Large intestine (tissue), 12 donors: ENCODE data around the gene TM7SF3. TPM values are rescaled to one million over a fixed set of nuclear protein-coding genes. Genes with fewer than 3 reads are reported as not detected.

Experiments
- DNase-seq, 2 donors: peaks; one replicate each; pipeline versions ENCODE4 v3.0.0 to v3.0.0-alpha.2; 2013
- H3K27ac ChIP-seq: one replicate; pipeline ENCODE4 v1.5.1; 2013; ENCODE audit warnings: low read length
- H3K27me3 ChIP-seq: 2 replicates; pipeline ENCODE4 v1.6.1; 2013; ENCODE audit warnings: low read length; ENCODE audit not compliant: control insufficient read depth, insufficient read depth
- H3K36me3 ChIP-seq: 2 replicates; pipeline ENCODE4 v1.6.1; 2013; ENCODE audit warnings: low read length; ENCODE audit not compliant: control insufficient read depth, insufficient read depth
- H3K4me1 ChIP-seq: one replicate; pipeline ENCODE4 v1.6.1; 2013; ENCODE audit warnings: low read length; ENCODE audit not compliant: control insufficient read depth, insufficient read depth
- H3K4me3 ChIP-seq: one replicate; pipeline ENCODE4 v1.5.1; 2013; ENCODE audit warnings: low read length
- H3K9me3 ChIP-seq: one replicate; pipeline ENCODE4 v1.6.1; 2013; ENCODE audit warnings: mild to moderate bottlenecking, low read depth, low read length, moderate library complexity; ENCODE audit not compliant: control insufficient read depth
- WGBS: methylation state at CpG from one replicate; pipeline ENCODE4 v1.1.5; 2013; ENCODE audit warnings: low lambda C conversion rate; ENCODE audit not compliant: insufficient coverage; 5-methylcytosine and 5-hydroxymethylcytosine counted together
- long read RNA-seq, 11 donors: transcript quantifications; one replicate each; lab custom pipeline, GENCODE V29; 2026
- polyA plus RNA-seq: library from polyadenylated mRNA; unstranded; fragments of 120-200 nt; gene quantifications from one replicate; pipeline ENCODE4 v1.2.1, GENCODE V29; 2013

Gene TM7SF3, protein sequence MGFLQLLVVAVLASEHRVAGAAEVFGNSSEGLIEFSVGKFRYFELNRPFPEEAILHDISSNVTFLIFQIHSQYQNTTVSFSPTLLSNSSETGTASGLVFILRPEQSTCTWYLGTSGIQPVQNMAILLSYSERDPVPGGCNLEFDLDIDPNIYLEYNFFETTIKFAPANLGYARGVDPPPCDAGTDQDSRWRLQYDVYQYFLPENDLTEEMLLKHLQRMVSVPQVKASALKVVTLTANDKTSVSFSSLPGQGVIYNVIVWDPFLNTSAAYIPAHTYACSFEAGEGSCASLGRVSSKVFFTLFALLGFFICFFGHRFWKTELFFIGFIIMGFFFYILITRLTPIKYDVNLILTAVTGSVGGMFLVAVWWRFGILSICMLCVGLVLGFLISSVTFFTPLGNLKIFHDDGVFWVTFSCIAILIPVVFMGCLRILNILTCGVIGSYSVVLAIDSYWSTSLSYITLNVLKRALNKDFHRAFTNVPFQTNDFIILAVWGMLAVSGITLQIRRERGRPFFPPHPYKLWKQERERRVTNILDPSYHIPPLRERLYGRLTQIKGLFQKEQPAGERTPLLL
- polyA plus RNA-seq: 68.3 TPM
- long read RNA-seq, donor 1, partial matches to known transcripts: 0 of 6 reads
- long read RNA-seq, donor 1, other reads (novel, unspliced or antisense): 0 of 6 reads
- long read RNA-seq, donor 2, transcript TM7SF3-201 (12 exons, 2,709 nt): major isoform, 5 of 32 reads
- long read RNA-seq, donor 2, transcript TM7SF3-216 (2 exons, 412 nt): major isoform, 5 of 32 reads
- long read RNA-seq, donor 2, partial matches to known transcripts: 22 of 32 reads
- long read RNA-seq, donor 2, other reads (novel, unspliced or antisense): 0 of 32 reads
- long read RNA-seq, donor 3: 0 reads
- long read RNA-seq, donor 4, partial matches to known transcripts: 0 of 2 reads
- long read RNA-seq, donor 4, other reads (novel, unspliced or antisense): 0 of 2 reads
- long read RNA-seq, donor 5, transcript TM7SF3-201 (12 exons, 2,709 nt): major isoform, 5 of 17 reads
- long read RNA-seq, donor 5, partial matches to known transcripts: 11 of 17 reads
- long read RNA-seq, donor 5, other reads (novel, unspliced or antisense): 0 of 17 reads
- long read RNA-seq, donor 6, transcript TM7SF3-201 (12 exons, 2,709 nt): major isoform, 9 of 11 reads
- long read RNA-seq, donor 6, partial matches to known transcripts: 0 of 11 reads
- long read RNA-seq, donor 6, other reads (novel, unspliced or antisense): 0 of 11 reads
- long read RNA-seq, donor 7, partial matches to known transcripts: 0 of 4 reads
- long read RNA-seq, donor 7, other reads (novel, unspliced or antisense): 0 of 4 reads
- long read RNA-seq, donor 8, partial matches to known transcripts: 21 of 25 reads
- long read RNA-seq, donor 8, other reads (novel, unspliced or antisense): 0 of 25 reads
- long read RNA-seq, donor 9, transcript TM7SF3-201 (12 exons, 2,709 nt): major isoform, 5 of 11 reads
- long read RNA-seq, donor 9, partial matches to known transcripts: 5 of 11 reads
- long read RNA-seq, donor 9, other reads (novel, unspliced or antisense): 0 of 11 reads
- long read RNA-seq, donor 10, transcript TM7SF3-201 (12 exons, 2,709 nt): major isoform, 9 of 18 reads
- long read RNA-seq, donor 10, partial matches to known transcripts: 8 of 18 reads
- long read RNA-seq, donor 10, other reads (novel, unspliced or antisense): 0 of 18 reads
- long read RNA-seq, donor 11, transcript TM7SF3-201 (12 exons, 2,709 nt): major isoform, 11 of 12 reads
- long read RNA-seq, donor 11, partial matches to known transcripts: 0 of 12 reads
- long read RNA-seq, donor 11, other reads (novel, unspliced or antisense): 0 of 12 reads

DNA sequence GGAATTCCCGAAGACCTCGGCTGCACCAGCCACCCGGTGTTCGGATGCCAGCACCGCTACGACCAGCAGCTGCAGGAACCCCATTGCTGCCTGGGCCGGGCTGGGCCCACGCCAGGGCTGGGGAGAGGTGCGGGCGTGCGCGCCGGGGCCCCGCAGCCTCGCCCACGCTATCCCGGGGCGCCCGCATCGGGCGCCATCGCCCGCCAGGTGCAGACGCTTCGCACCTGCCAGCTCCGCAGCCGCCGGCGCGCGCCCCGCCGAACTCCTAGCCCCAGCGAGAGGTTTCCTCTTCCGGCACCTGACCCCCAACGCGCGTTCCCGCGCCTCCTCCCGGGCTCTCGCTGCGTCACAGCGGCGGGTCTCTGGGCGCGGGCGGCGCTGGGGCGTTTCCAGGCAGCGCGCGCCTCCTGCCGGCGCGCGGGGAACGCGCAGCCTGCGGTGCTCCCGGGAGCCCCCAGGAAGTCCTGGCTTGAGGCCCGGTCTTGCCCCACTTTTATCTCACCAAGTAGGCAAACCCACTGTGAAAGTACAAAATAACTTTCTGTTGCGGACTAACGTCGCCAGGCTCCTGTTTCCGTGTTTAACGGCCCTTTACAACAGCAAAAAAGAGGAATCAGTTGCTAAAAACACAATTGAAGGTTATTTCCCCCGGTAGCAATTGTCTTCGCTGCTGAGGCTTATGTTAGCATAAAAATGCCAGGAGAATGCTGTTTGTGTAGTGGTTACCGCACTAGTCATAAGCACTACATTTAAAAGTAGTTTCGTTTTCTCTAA, at the start of gene TM7SF3:
Gene TM7SF3, minus strand, starts transcription at position 300 of the 774 bp plus-strand sequence. Its CDS starts 216 bp downstream, at position 84.
- Histone ChIP-seq H3K36me3 (no peaks in the 10 kb centered on the region), H3K4me1 (peaks cover 32% of the 10 kb centered on the region), H3K9me3 (no peaks in the 10 kb centered on the region), H3K4me3 (peak within 1 kb of the TSS; percentile 94), H3K27me3 (no peaks in the 10 kb centered on the region), H3K27ac (peak within 1 kb of the TSS; percentile 95)
- DNase-seq: peak; percentile 96 to 98
- 0% methylated on average over 4 of the region's 71 CpGs for WGBS

DNA sequence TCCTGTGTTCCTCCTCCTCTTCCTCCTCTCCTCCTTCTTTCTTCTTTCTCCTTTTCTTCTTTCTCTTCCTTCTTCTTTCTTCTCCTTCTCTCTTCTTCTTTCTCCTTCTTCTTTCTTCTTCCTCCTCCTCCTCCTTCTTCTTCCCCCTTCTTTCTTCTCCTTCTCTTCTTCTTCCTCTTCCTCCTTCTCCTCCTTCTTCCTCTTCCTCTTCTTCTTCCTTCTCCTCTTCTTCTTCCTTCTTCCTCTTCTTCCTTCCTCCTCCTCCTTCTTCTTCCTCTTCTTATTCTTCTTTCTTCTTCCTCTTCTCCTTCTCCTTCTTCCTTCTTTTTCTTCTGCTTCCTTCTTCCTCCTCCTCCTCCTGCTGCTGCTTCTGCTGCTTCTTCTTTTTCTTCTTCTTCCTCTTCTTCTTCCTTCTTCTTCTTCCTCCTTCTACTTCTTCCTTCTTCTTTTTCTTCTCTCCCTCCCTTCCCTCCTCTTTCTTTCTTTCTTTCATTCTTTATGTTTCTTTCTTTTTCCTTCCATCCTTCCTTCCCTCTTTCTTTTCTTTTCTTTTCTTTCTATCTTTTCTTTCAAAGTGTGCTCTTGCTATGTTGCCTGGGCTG, 49.2 kb upstream of the TM7SF3 start:
- no peaks in the 10 kb centered on the region for H3K27me3 ChIP-seq
- H3K9me3 ChIP-seq: no peaks in the 10 kb centered on the region
- no peak overlapping the region for H3K27ac ChIP-seq
- no peaks in the 10 kb centered on the region for H3K4me1 ChIP-seq
- no peak for DNase-seq
- H3K4me3 ChIP-seq: no peak overlapping the region
- H3K36me3 ChIP-seq: no peaks in the 10 kb centered on the region

DNA sequence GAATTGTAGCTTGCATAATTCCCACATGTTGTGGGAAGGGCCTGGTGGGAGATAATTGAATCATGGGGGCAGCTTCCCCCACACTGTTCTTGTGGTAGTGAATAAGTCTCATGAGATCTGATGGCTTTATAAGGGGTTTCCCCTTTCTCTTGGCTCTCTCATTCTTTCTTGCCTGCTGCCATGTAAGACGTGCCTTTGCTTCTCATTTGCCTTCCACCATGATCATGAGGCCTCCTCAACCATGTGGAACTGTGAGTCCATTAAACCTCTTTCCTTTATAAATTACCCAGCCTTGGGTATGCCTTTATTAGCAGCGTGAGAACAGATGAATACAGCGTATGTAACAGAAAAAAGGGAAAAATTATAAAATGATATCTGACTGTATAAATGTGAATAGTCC, 47.1 kb upstream of the TM7SF3 start:
- Histone ChIP-seq H3K4me1 (no peaks in the 10 kb centered on the region), H3K27ac (no peak overlapping the region), H3K9me3 (no peaks in the 10 kb centered on the region), H3K4me3 (no peak overlapping the region), H3K36me3 (no peaks in the 10 kb centered on the region), H3K27me3 (no peaks in the 10 kb centered on the region)
- DNase-seq: no peak
- 90% methylated on average over 2 of the region's 3 CpGs for WGBS

DNA sequence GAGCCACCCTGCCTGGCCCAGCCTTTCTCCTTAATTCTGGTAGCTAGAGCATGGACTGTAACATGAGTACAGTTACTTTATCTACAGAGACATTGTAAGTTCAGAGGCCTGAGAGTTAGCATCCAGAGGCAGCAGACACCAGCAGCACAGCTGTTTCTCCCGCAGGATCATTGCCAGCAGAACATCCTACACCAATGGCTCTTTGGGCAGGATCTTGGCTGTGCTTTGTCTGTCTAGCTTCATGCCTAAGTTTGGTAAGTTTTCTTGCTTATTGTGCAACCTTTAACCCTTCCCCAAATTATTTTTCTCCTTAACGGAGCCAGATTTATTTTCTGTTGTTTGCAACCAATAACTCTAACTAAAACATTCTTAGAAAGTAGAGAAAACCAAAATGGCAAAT, 46.6 kb upstream of the TM7SF3 start:
- Histone ChIP-seq H3K27me3 (no peaks in the 10 kb centered on the region), H3K4me1 (no peaks in the 10 kb centered on the region), H3K36me3 (no peaks in the 10 kb centered on the region), H3K9me3 (no peaks in the 10 kb centered on the region), H3K4me3 (no peak overlapping the region), H3K27ac (no peak overlapping the region)
- no peak for DNase-seq
- WGBS: 80% methylated on average over 1 of the region's 2 CpGs

DNA sequence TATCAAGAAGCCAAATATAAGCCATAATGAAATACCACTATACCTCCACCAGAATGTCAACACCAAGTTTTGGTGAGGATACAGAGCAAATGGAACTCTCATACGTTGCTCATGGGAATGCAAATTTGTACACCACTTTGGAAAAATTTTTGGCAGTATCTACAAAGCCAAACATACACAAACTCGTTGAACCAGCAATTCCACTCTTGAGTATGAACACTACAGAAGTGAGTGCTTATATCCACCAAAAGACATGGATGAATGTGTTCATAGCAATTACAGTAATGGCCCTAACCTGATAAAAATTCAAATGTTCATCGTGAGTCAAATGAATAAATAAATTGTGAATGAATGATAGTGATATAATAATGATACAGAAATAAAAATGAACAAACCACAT, 43.4 kb upstream of the TM7SF3 start:
- H3K36me3 ChIP-seq: no peaks in the 10 kb centered on the region
- H3K9me3 ChIP-seq: no peaks in the 10 kb centered on the region
- no peak overlapping the region for H3K4me3 ChIP-seq
- H3K4me1 ChIP-seq: no peaks in the 10 kb centered on the region
- no peaks in the 10 kb centered on the region for H3K27me3 ChIP-seq
- no peak overlapping the region for H3K27ac ChIP-seq
- DNase-seq: no peak
- WGBS: 100% methylated on average over 1 of the region's 3 CpGs

DNA sequence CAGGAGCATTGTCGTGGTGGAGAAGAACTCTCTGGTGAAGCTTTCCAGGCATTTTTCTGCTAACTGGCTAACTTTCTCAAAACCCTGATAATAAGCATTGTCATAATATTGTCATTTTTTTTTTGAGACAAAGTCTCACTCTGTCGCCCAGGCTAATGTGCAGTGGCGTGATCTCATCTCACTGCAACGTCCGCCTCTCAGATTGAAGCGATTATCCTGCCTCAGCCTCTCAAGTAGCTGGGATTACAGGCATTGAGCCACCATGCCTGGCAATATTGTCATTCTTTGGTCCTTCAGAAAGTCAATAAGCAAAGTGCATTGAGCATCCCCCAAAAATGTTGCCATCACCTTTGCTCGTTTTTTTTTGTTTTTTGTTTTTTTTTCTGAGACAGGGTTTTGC, 41.8 kb upstream of the TM7SF3 start:
- H3K27me3 ChIP-seq: no peaks in the 10 kb centered on the region
- no peak for DNase-seq
- H3K4me3 ChIP-seq: no peak overlapping the region
- H3K9me3 ChIP-seq: no peaks in the 10 kb centered on the region
- no peak overlapping the region for H3K27ac ChIP-seq
- no peaks in the 10 kb centered on the region for H3K4me1 ChIP-seq
- 88% methylated on average over 1 of the region's 7 CpGs for WGBS
- no peaks in the 10 kb centered on the region for H3K36me3 ChIP-seq

DNA sequence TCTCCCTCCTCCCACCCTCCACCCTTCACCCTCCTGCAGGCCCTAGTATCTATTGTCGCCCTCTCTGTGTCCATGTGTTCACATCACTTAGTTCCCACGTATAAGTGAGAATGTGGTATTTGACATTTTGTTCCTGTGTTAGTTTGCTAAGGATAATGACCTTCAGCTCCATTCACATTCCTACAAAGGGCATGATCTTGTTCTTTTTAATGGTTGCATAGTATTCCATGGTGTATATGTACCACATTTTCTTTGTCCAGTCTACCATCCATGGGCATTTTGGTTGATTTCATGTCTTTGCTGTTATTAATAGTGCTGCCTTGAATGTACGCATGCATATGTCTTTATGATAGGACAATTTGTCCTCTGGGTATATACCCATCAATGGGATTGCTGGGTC, 38.6 kb upstream of the TM7SF3 start:
- H3K36me3 ChIP-seq: no peaks in the 10 kb centered on the region
- no peak for DNase-seq
- H3K9me3 ChIP-seq: no peaks in the 10 kb centered on the region
- H3K27me3 ChIP-seq: no peaks in the 10 kb centered on the region
- no peaks in the 10 kb centered on the region for H3K4me1 ChIP-seq
- WGBS: no CpG with 5 or more reads among the region's 3 CpGs
- H3K4me3 ChIP-seq: no peak overlapping the region
- H3K27ac ChIP-seq: no peak overlapping the region

DNA sequence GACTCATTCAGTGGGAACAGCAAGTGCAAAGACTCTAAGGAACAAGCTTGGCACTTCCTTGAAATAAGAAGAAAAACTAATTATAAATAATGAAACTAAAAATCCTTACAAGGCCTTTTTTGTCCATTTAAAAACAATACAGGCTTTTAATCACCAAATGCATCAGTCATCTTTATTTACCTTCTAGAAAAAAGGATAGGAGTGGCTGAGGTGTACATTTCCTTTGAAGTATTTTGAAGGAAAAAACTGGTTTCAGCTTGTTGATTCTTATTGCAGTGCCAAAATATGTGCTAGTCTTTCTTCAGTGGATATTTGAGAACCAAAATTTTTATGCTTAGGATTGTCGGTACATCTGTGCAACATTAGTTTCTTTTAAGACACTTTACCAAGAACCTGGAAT, 38.0 kb upstream of the TM7SF3 start:
- H3K36me3 ChIP-seq: no peaks in the 10 kb centered on the region
- H3K9me3 ChIP-seq: no peaks in the 10 kb centered on the region
- no peak overlapping the region for H3K4me3 ChIP-seq
- H3K27ac ChIP-seq: no peak overlapping the region
- H3K27me3 ChIP-seq: no peaks in the 10 kb centered on the region
- WGBS: 100% methylated on average over 1 of the region's 1 CpG
- no peak for DNase-seq
- no peaks in the 10 kb centered on the region for H3K4me1 ChIP-seq
